T-helper 2 cell treated with Interferon-gamma antibody and Interleukin-4, amounts not matched to agents 5 μg/mL and 100 μg/mL, for 36 hours (primary cell): ENCODE results near the gene POLE3.
A peak's percentile ranks its signal among the peaks of the same experiment; 100 is the strongest.

Experiments used
- DNase-seq: peaks from one replicate; pipeline ENCODE4 v3.0.0; 2021; ENCODE audit warnings: low spot score
- H3K27ac Mint-ChIP-seq: one replicate; pipeline ENCODE4 v1.8.0; 2021; ENCODE audit warnings: mild to moderate bottlenecking, mixed read lengths
- H3K27me3 Mint-ChIP-seq: one replicate; pipeline ENCODE4 v1.8.0; 2021; ENCODE audit warnings: low read depth, mixed read lengths
- H3K36me3 Mint-ChIP-seq: one replicate; pipeline ENCODE4 v1.8.0; 2021; ENCODE audit warnings: low read depth, mixed read lengths
- H3K4me1 Mint-ChIP-seq: one replicate; pipeline ENCODE4 v1.8.0; 2021; ENCODE audit warnings: low read depth, mixed read lengths
- H3K4me3 Mint-ChIP-seq: one replicate; pipeline ENCODE4 v1.8.0; 2022; ENCODE audit warnings: mild to moderate bottlenecking, moderate library complexity, mixed read lengths
- H3K9me3 Mint-ChIP-seq: one replicate; pipeline ENCODE4 v1.8.0; 2021; ENCODE audit warnings: mixed read lengths

Gene POLE3

GRCh38 chr9:113361304-113362018 is 49.0 kb downstream of the POLE3 start:
- no peak overlapping the region for H3K4me3 Mint-ChIP-seq
- H3K4me1 Mint-ChIP-seq = peaks cover 3% of the 10 kb centered on the region
- H3K36me3 Mint-ChIP-seq = peaks cover 15% of the 10 kb centered on the region
- peak; percentile 29 for DNase-seq
- H3K27ac Mint-ChIP-seq = no peak overlapping the region
- no peaks in the 10 kb centered on the region for H3K9me3 Mint-ChIP-seq
- no peaks in the 10 kb centered on the region for H3K27me3 Mint-ChIP-seq

GRCh38 chr9:113360242-113360842 is 50.1 kb downstream of the POLE3 start:
- Mint-ChIP-seq H3K27ac (no peak overlapping the region), H3K36me3 (peaks cover 13% of the 10 kb centered on the region)
- DNase-seq = no peak

GRCh38 chr9:113359385-113359784 is 51.1 kb downstream of the POLE3 start:
- Mint-ChIP-seq H3K4me3 (no peak overlapping the region), H3K27me3 (no peaks in the 10 kb centered on the region), H3K36me3 (peaks cover 11% of the 10 kb centered on the region), H3K4me1 (peaks cover 3% of the 10 kb centered on the region), H3K27ac (no peak overlapping the region), H3K9me3 (no peaks in the 10 kb centered on the region)
- DNase-seq = no peak

More at GRCh38 chr9:113360242-113360842, 50.1 kb downstream of the POLE3 start:
- Mint-ChIP-seq H3K4me1 (peaks cover 3% of the 10 kb centered on the region), H3K27me3 (no peaks in the 10 kb centered on the region), H3K9me3 (no peaks in the 10 kb centered on the region), H3K4me3 (no peak overlapping the region)
